Stimulated activated CD4-positive, alpha-beta T cell treated with anti-CD3 and anti-CD28 coated beads, Interleukin-15, amount 100 ng/mL, for 48 hours (primary cell): ENCODE measurements around the gene KIFC3.
"Not testable (repeated sequence)": the region's sequence is repeated elsewhere in the genome, so short reads cannot be mapped to it uniquely, and the experiment has no call there.

Experiments used
- DNase-seq, 2 donors: peaks; one replicate each; pipeline ENCODE4 v3.0.0-alpha.2; 2020; ENCODE audit warnings: low read depth in 2 of 2

The KIFC3 gene

GRCh38 chr16:57802341-57803133 lies at the start of gene KIFC3:
Gene KIFC3 (minus strand): TSS chr16:57802491. CDS start chr16:57798243, 4,248 bp downstream.
- peak; percentile 45 to 59 for DNase-seq

- DNase-seq, result no peak
Measured at GRCh38 chr16:57848181-57848580, 45.9 kb upstream of the KIFC3 start.

GRCh38 chr16:57846931-57847330 lies 44.6 kb upstream of the KIFC3 start:
- DNase-seq, result not testable (repeated sequence)

GRCh38 chr16:57846078-57846697 lies 43.9 kb upstream of the KIFC3 start:
- no peak for DNase-seq

- no peak for DNase-seq
Measured at GRCh38 chr16:57845115-57845514, 42.8 kb upstream of the KIFC3 start.

- no peak for DNase-seq
Measured at GRCh38 chr16:57844416-57845030, 42.2 kb upstream of the KIFC3 start.

GRCh38 chr16:57843400-57843799 lies 41.1 kb upstream of the KIFC3 start:
- DNase-seq, result no peak

- DNase-seq, result no peak
Measured at GRCh38 chr16:57842601-57843000, 40.3 kb upstream of the KIFC3 start.

- DNase-seq, result no peak
Measured at GRCh38 chr16:57840833-57841232, 38.5 kb upstream of the KIFC3 start.

- no peak for DNase-seq
Measured at GRCh38 chr16:57838161-57838560, 35.9 kb upstream of the KIFC3 start.

GRCh38 chr16:57837305-57838125 lies 35.2 kb upstream of the KIFC3 start:
- DNase-seq, result no peak

GRCh38 chr16:57835439-57835838 lies 33.1 kb upstream of the KIFC3 start:
- DNase-seq, result not testable (repeated sequence)

GRCh38 chr16:57834936-57835335 lies 32.6 kb upstream of the KIFC3 start:
- DNase-seq, result no peak

GRCh38 chr16:57830890-57831484 lies 28.7 kb upstream of the KIFC3 start:
- DNase-seq, result no peak

GRCh38 chr16:57829969-57830360 lies 27.7 kb upstream of the KIFC3 start:
- DNase-seq, result no peak

- no peak for DNase-seq
Measured at GRCh38 chr16:57828272-57829161, 26.2 kb upstream of the KIFC3 start.

GRCh38 chr16:57826706-57827625 lies 24.7 kb upstream of the KIFC3 start:
- no peak for DNase-seq

GRCh38 chr16:57826052-57826451 lies 23.8 kb upstream of the KIFC3 start:
- DNase-seq, result no peak

GRCh38 chr16:57825298-57826044 lies 23.2 kb upstream of the KIFC3 start:
- DNase-seq, result no peak
